HL-60/S4 (cell line): ENCODE data around the gene ZNF398.

Experiments
- in situ Hi-C: fragments of 300-500 bp; cut with MboI; formaldehyde crosslinking; loops from 2 replicates; pipeline ENCODE4 v1.14.3; 2022; ENCODE audit warnings: low sequenced_read_pairs

Gene ZNF398

GRCh38 chr7:149195180-149196150 is 48.2 kb downstream of the ZNF398 start, which contains the start of gene ZNF282:
Gene ZNF282, plus strand, starts transcription at chr7:149195546. Its CDS starts 44 bp downstream, at chr7:149195590.
- in situ Hi-C loops: no loop called here

- in situ Hi-C loops: no loop called here
Observed at GRCh38 chr7:149196151-149196704, 49.0 kb downstream of the ZNF398 start.

GRCh38 chr7:149196705-149197171 is 49.5 kb downstream of the ZNF398 start:
- in situ Hi-C loops: no loop called here

- in situ Hi-C loops: no loop called here
Observed at GRCh38 chr7:149197675-149198074, 50.4 kb downstream of the ZNF398 start.

- in situ Hi-C loops: no loop called here
Observed at GRCh38 chr7:149198161-149198816, 51.0 kb downstream of the ZNF398 start.

GRCh38 chr7:149199234-149199995 is 52.2 kb downstream of the ZNF398 start:
- in situ Hi-C loops: no loop called here

GRCh38 chr7:149202831-149203231 is 55.6 kb downstream of the ZNF398 start:
- in situ Hi-C loops: no loop called here

- in situ Hi-C loops: no loop called here
Observed at GRCh38 chr7:149205690-149206381, 58.6 kb downstream of the ZNF398 start.

GRCh38 chr7:149207324-149208035 is 60.2 kb downstream of the ZNF398 start:
- in situ Hi-C loops: no loop called here

- in situ Hi-C loops: no loop called here
Observed at GRCh38 chr7:149209518-149210269, 62.4 kb downstream of the ZNF398 start.

GRCh38 chr7:149210551-149210950 is 63.3 kb downstream of the ZNF398 start:
- in situ Hi-C loops: no loop called here

GRCh38 chr7:149214020-149214720 is 66.9 kb downstream of the ZNF398 start:
- in situ Hi-C loops: no loop called here

- in situ Hi-C loops: no loop called here
Observed at GRCh38 chr7:149216402-149216801, 69.1 kb downstream of the ZNF398 start.

- in situ Hi-C loops: no loop called here
Observed at GRCh38 chr7:149217570-149217969, 70.3 kb downstream of the ZNF398 start.

- in situ Hi-C loops: no loop called here
Observed at GRCh38 chr7:149218469-149219420, 71.5 kb downstream of the ZNF398 start.

GRCh38 chr7:149220534-149220933 is 73.3 kb downstream of the ZNF398 start:
- in situ Hi-C loops: no loop called here

GRCh38 chr7:149223176-149223575 is 75.9 kb downstream of the ZNF398 start:
- in situ Hi-C loops: no loop called here
